SK-N-MC (cell line): ENCODE results near the gene EPAS1.

Source experiments
- EZH2 ChIP-seq: fragments of 200-600 bp; sonication (generic); IDR thresholded peaks from one replicate; pipeline ENCODE4 v1.6.1; 2017; ENCODE audit warnings: antibody characterized with exemption
- FOXP2 ChIP-seq: optimal IDR thresholded peaks from 2 replicates; pipeline ENCODE3; 2011; ENCODE audit warnings: mild to moderate bottlenecking, moderate library complexity; ENCODE audit not compliant: insufficient read depth; ENCODE audit errors: extremely low read length, control extremely low read depth
- POLR2AphosphoS5 ChIP-seq: IDR thresholded peaks from 2 replicates; pipeline ENCODE4 v1.6.1; 2012; ENCODE audit warnings: mild to moderate bottlenecking, low read depth, low read length, borderline replicate concordance

DNA sequence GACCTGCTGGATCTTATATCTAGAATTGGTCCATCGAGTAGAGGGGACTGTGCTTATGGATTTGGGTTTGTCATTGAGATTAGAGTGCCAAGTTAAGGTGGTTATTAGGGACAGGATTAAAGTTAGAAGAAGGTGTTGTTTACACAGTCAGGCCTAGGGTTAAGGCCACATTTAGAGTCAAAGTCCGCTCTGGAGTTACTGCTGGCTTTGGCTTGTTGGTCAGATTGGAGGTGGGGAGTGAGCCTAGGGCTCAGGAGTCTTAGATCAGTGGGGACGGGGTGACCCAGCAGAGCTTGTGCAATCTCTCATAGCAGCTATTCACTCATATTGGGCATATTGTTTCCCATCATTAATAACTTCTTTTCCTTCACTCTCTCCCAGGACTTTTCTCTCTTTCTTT, 13.5 kb upstream of the EPAS1 start:
- TF ChIP-seq EZH2 (no peak), POLR2AphosphoS5 (no peak), FOXP2 (no peak)
